CD4-positive, alpha-beta T cell treated with Interleukin-2 at 100 ng/mL for 4 hours (primary cell): ENCODE data around the gene CDH8.

Experiments
- DNase-seq: peaks from one replicate; pipeline ENCODE4 v3.0.0-alpha.2; 2020; ENCODE audit warnings: low spot score

CDH8 gene, protein sequence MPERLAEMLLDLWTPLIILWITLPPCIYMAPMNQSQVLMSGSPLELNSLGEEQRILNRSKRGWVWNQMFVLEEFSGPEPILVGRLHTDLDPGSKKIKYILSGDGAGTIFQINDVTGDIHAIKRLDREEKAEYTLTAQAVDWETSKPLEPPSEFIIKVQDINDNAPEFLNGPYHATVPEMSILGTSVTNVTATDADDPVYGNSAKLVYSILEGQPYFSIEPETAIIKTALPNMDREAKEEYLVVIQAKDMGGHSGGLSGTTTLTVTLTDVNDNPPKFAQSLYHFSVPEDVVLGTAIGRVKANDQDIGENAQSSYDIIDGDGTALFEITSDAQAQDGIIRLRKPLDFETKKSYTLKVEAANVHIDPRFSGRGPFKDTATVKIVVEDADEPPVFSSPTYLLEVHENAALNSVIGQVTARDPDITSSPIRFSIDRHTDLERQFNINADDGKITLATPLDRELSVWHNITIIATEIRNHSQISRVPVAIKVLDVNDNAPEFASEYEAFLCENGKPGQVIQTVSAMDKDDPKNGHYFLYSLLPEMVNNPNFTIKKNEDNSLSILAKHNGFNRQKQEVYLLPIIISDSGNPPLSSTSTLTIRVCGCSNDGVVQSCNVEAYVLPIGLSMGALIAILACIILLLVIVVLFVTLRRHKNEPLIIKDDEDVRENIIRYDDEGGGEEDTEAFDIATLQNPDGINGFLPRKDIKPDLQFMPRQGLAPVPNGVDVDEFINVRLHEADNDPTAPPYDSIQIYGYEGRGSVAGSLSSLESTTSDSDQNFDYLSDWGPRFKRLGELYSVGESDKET

DNA sequence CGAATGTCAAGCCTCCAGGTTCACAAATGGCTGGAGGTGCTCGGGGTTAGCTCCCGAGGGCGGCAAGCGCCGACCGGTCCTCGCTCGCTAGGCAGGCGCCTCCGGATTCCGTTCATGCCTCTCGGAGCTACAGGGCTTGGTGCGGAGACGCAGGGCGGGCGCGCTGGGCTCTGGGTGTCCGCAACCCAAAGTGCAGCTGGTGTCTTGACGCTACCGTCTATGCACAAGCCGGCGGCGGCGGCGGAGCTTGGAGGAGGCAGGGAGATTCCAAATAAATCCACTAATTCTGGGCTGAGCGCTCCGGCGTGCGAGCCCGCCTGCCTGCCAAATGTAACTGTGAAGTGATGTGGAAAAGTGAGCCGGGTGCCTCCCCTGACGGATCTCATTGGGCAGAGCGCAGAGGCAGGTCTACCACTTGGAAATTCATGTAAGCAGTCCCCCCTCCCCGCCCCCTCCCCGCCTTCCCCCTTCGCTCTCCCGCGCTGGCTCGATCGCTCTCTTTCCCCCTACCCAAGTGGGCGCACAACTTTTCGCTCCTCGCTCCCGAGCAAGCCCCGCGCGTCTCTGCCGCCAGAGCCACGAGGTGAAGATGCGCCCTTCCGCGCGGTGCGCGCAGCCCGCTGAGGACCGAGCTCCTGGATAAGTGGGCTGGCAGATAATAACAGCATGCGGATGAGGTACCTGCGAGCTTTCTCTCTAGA lies at the start of gene CDH8:
Gene CDH8, minus strand, starts transcription at position 338 of the 701 bp plus-strand sequence. CDS start 15,035 bp downstream, outside the sequence.
- no peak for DNase-seq

DNA sequence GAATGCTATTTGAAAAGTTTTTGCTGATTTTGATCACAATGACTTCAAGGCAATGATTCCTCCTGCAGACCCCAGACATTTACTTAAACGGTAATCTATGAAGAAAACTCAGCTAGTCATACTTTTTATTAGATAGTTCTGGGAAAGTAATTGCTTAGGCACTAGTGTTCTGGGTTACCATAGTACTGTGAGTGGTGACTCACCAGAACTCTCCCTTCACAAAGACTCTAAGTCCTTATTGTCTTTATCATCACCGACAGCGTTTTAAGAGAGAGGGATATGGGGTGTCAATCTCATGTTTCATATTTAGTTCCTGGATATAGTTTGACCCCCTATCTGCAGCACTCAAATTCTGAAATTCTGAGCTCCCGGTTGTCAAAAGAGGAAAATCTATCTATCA lies 43.0 kb upstream of the CDH8 start:
- DNase-seq, result no peak

DNA sequence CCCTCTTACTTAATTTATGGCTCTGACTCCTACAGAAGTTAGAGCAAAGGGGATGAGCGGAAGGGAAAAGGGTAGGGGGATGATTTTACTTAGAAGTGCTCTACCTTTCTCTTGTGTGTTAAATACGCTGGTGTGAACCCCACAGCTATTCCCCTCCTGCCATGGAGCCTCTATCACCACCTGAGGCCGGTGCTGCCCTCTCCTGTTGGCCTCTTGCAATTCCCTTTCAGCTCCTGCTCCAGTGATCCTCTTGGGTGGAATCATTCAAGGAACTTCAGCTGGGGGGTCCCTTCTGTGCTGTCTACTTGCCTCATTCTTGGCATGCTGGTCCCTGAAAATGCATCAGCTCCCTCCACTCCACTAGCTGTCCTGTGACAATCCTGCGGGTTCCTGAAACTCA lies 41.8 kb upstream of the CDH8 start:
- no peak for DNase-seq

DNA sequence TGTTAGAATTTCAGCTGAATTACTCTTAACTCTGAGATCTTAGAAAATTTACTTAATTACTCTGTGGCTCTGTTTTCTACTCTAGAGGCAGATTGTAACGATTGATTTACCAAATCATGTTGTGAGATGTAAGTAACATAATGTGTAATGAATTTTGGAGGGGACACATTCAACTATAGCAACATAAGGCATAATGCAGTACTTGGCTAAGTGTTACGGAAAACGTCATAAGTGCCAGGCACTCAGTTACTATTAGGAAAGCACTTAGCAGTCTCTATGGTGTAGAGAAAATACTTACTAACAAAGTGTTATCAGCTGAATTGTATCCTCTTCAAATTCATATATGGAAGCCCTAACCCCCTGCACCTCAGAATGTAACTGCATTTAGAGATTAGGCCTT lies 40.6 kb upstream of the CDH8 start:
- DNase-seq, result no peak

DNA sequence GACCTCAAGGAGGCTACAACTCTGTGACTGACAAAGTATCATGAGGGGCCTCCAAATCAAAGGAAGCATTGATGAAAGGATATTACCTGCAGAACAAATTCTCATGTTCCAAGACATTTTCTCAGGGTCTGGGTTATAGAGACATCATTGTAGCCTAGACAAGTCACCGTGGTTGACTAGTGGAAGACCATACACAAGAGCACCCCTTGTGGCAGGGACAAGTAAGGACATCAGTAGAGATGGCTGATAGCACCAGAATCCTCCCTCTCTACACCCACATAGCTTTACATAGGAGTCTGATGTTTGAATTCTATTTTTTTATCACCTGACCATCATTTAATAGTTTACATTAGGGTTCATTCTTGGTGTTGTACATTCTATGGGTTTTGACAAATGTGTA lies 32.5 kb upstream of the CDH8 start:
- no peak for DNase-seq

DNA sequence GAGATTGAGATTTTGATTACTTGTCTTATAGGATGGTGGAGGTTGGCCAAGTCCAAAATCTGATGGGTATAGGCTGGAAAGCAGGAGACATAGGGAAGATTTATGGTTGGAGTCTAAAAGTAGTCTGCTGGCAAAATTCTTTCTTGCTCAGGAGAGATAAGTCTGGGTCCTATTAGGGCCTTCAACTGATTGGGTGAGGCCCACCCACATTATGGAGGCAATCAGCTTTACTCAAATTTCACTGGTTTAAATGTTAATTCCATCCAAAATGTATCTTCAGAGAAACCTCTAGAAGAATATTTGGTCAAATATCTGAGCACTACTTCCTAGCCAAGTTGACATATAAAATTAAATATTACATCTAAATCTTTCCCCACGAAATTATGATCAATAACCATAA lies 31.7 kb upstream of the CDH8 start:
- no peak for DNase-seq

DNA sequence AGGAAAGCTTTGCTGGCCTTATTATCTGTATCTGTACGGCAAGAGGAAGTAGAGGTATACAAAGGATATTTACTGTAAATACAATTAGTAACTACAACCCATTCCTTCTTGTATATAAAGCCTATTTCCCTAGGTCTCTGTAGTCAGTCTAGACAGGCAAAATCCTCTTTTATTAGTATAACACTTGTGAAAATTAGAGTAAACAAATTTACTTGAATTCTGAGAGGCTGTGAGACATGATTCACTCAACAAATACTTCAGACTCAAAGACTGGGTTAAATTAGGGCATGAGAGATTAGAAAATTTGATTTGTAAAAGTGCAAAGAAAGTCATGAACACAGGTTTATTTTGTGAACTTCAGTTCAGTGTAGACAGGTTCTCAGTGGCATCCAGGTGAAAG lies 30.9 kb upstream of the CDH8 start:
- DNase-seq, result no peak

DNA sequence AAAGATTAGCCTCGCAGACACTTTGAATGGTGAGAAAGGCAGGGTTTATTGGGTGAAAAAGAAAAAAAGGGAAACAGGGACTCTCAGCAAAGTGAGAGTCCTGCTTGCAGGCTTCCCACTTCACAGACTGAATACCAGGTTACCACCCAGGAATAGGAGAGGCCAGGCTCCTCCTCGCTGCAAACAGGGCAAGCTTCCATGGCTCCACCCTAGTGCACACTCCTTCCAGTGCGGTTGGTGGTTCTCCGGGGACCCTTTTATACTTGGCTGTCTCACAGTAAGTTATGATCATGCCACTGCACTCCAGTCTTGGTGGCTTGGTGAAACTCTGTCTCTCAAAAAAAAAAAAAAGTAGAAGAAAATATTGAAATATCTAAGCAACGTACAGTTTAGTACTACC lies 30.5 kb upstream of the CDH8 start:
- DNase-seq, result no peak

DNA sequence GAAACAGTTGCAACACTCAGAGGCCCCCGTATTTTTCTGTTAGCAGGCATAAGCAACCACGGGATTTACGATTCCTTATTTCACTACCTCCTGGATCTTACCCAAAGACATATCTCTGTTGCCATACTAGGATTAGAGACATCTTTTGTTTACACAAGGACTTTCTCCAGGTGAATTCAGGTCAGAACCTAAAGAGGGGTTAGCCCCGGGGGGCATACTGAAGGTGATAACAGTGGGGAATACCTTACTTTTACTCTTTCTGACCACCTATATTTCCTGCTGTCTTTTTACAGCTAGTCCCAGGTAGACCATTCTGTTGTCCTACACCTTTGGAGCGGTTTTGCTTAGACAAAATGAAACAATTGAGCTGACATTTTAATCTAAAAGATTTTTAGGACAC lies 27.9 kb upstream of the CDH8 start:
- DNase-seq, result no peak

DNA sequence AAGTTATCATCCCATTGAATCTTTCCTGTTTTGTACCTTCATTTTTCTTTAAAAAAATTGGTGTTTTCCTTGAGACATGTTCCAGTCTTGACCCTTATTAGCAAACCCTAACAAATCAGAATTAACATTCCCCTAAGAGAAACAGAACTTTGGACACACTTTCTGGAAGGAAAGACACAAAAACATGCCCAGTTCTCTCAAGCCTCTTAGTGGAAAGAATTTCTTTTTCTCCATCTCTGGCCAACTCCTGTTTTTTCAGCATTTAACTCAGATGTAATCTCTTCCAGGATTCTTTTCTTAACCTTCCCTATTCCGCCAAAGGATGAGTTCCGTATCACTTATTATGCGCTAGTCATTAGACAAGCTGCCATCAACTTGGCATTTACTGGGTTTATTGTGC lies 23.9 kb upstream of the CDH8 start:
- DNase-seq, result no peak

DNA sequence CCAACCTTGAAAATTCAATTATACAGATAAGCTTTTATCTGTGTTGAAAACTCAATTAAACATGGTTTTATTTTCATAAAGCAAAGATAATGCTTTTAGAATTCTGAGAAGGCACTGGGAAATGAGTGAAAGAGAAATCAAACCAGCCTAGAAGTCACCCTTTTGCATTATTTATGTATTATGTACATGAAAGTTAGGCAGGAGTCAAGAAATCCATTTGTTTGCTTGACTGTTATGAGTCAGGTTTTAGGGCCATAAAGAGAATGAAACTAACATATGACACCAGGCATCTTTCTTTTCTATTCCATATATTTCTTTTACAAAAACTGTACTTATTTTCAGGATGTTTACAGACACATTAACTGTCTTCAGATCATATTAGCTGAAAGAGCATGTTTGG lies 23.3 kb upstream of the CDH8 start:
- DNase-seq, result no peak

DNA sequence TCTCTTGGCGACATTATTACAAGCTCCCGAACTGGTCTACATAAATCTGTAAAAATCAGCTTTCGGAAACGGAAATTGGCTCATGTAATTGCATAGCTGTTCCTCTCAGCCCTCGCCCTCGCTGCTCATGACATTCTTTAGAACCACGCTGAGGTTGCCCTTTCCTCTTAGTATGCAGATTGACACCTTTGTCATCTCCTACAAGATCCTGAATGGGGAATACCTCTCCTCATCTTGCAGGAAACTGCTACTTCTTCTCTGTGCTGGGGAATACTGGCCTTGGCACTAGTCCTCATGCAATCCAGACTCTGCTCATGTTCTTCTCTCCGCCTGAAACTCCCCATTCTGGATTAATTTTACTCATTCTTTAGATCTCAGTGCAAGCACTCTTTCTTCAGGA lies 22.2 kb upstream of the CDH8 start:
- no peak for DNase-seq

DNA sequence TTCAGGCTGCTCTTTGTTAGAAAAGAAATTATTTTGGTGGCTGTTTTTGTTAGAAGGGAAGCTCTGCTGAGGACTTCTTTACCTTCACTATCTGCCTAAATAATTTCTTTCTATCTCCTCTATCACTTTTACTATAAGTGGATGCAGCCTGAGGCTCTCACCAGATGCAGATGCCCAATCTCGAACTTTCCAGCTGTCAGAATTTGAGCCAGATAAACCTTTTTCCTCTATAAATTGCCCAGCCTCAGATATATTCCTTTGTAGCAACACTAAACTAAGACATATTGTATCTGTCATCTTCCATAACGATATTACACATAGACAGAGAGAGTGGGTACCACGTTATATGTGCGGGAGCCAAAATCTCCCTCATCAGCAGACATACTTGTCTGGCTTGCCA lies 15.7 kb upstream of the CDH8 start:
- no peak for DNase-seq

DNA sequence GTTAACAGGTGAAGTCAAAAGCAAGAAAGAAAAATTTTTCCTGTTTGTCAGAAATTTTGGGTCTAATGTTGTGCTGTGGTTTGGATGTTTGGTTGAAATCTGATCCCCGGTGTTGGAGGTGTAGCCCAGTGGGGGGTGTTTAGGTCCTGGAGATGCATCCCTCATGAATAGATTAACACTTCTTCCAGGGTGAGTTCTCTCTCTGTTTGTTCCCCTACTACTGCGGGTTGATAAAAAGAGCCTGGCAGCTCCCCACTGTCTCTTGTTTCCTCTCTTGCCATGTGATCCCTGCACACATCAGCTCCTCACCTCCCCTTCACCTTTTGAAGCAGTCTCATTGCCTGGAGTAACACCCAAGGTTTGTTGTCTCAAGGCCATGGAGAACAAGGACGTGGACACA lies 14.6 kb upstream of the CDH8 start:
- no peak for DNase-seq

DNA sequence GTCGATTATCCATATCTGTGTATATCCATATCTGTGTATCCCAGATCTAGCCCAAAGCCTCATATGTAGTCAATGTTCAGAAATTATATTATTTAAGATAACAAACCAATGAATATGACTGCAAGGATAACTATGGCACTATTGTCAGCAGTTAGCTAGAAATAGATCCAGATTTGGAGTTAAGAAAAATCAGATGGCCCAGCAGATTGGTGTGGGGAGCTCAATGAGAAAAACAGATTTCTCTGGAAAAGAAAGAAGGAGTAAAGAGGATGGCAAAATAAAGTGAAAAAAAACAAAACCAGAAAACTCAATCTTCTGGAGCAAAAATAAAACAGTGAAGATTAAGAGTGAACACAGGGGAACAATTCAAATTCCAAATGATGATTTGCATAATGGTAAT lies 10.6 kb upstream of the CDH8 start:
- no peak for DNase-seq

DNA sequence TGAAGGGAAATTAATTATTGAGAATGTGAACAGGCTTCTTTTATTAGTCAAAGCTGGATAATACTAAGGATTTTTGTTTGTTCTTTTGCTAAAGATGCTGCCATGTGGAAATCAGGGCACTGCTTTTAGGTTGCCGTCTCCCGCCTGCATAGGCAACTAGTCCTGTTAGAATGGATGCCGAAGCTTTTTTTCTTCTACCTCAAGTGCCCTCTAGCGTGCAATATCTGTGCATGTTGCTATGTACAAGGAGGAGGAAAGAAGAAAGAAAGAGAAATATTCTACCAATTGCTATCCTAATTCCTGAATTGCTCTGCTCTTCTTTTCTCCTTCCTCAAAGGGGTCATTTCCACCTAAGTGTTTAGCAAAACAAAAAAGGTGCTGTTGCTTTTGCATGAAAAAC lies 5.2 kb upstream of the CDH8 start:
- no peak for DNase-seq

DNA sequence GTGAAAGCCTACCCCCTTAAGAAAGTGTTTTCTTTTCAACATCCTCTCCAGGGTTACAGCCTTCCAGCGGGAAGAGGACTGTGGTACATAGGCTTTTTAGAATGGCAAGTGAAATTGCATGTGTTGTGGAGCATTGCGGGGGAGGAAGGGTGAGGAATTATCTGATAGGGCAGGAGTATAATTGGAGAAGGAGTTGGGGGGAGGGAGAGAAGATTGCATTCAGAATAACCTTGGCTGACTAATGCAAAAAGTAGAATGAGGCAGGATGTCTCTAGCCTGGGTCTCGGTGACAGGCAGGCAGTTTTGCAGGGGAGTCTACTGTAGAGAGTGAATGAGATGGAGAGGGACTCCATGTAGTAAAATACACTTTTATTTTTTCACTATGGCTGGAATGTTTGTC lies 2.4 kb upstream of the CDH8 start:
- DNase-seq, result no peak

DNA sequence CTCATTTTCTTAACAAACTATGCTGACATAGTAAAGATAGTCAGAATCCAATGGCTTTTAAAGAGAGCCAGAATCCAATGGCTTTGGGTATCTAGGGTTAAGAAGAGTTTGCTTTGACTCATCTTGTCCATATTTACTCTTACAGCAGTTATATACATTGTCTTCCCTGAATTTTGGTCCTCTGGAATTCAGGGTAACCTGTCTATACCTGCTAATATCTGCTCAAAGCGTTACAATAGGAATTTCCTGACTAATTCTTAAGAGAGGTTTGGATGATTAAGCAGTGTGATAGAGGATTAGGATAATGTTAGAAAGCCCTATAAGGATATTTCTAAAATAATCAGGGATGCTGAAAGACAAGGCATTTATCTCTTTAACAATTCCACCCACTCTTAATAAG lies 2.0 kb upstream of the CDH8 start:
- DNase-seq, result no peak

DNA sequence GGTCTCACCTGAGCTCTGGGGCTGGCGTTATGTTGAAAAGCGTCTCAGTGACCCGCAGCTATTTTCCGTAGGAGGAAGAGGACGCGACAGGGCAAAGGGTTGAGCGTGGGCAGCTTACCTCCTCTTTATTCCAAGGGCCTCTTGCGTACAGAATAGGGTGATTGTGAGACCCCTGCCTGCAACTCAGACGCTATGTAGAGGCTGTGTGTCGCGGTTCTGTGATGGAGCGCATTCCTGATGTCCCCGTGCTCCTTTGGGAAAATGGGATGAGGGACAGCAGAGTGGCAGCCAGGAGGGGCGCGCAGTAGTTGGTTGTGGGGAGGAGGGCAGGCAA lies 531 bp upstream of the CDH8 start:
- DNase-seq, result no peak

DNA sequence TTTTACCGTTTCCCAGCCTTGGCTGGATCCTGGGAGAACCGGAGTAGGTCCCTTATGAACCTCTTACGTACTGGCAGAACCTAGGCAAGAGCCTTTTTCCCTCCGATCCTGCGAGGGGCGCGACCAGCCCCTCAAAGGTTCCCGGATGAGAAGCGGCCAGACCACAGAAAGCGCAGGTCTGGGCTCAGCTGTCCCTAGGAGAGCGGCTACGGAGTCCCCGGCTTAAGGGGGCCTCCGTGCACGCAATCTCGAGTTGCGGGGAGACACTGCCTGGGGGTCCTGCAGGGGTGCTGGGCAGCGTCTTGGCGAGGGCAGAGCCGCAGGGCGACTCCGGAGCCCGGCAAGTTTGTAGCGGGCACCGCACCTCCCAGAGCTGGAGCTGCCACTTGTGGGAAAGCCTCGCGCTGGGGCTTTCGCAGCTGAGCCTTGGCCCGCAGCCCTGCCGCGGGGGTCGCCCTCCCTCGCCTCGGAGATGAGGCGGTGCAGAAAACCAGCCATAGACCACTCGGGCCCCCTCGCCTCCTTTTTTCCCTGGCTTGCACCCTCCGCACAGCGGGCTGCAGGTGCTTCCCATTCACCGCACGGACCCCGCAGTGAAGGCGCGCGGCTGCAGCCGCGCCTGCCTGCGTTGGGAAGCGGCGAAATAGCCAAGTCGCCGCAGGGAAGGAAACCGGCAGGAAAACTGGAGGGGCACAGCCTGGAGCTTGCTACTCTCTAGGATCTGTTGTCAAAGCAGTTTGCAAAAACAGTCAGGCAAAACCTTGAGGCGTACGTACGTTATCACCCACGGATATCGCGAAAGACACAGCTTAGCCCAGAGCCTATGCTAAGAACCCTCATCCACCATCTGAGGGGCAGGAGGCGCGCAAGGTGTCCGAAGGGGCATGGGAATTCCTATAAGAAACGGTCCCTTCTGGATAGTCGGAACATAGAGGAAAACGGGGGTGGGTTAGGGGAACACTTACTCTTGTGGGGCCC lies 834 bp downstream of the CDH8 start:
- no peak for DNase-seq

DNA sequence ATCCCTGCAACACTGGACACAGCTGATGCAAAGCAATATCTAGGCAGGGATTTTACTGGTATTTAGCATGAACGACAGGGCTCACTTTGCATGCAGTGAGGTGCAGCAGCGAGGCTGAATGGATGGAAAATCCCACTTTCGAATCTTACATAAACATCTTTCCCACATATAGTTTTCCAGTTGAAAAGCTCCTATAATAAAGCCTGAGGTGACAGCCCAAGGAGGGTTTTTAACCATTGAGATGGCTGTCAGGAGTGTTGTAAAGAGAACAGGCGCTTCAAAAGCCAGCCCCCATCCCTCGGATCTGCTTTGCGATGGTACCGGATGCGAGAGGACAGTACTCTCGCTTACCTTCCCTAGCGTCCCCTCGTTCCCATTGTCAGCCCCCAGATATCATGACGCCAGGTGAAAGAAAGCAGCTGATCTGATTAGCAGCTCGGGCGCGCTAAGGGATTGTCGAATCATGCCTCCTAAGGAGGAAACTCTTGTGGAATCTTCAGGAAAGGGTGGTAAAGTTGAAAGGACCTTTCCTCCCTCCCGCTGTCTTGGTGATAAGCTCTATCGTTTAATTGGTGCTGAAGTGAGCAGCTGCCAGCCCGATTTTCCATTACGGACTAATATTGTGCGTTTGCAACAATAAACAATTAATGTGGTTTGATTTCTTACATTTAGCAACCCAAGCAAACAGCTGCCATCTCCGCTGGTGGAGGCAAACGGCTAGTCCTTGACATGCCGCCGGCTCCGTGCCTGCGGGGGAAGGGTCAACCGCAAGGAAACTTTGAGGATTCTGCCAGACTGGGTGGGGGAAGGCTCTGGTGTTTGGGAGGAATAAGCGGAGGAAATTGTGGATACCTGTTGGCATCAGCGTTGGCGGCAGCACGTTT lies 1.8 kb downstream of the CDH8 start:
- no peak for DNase-seq
